ENCODE results near the gene MGMT.

DNA sequence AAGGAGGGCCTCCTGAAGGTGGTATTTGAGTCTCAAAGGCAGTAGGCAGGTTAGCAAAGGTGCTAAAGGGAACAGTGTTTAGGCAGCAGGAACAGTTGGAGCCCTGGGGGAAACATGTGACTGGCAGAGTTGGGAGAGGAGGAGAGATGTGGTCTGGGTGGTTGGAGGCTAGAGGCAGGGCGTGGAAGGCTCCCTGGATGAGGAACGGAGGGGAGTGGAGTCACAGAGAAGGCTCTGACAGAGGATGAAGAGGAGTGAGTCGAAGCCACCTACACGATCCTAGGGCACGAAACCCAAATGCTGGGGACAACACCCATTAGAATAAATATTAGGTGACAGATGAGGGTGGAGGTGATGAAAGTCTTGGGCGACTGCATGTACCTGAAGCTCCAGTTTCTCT is 19.6 kb upstream of the MGMT start:
- no peak for TF ChIP-seq CTCF (IDR thresholded peaks at IDR 0.05; ENCODE audit: low read depth, low read length, missing input control)
- TF ChIP-seq, protein P1, sequence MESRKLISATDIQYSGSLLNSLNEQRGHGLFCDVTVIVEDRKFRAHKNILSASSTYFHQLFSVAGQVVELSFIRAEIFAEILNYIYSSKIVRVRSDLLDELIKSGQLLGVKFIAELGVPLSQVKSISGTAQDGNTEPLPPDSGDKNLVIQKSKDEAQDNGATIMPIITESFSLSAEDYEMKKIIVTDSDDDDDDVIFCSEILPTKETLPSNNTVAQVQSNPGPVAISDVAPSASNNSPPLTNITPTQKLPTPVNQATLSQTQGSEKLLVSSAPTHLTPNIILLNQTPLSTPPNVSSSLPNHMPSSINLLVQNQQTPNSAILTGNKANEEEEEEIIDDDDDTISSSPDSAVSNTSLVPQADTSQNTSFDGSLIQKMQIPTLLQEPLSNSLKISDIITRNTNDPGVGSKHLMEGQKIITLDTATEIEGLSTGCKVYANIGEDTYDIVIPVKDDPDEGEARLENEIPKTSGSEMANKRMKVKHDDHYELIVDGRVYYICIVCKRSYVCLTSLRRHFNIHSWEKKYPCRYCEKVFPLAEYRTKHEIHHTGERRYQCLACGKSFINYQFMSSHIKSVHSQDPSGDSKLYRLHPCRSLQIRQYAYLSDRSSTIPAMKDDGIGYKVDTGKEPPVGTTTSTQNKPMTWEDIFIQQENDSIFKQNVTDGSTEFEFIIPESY (IDR thresholded peaks at IDR 0.05) = no peak
- no peak for TF ChIP-seq RAD21 (IDR thresholded peaks at IDR 0.05)
- TF ChIP-seq FOXA1 (IDR thresholded peaks at IDR 0.05) = no peak
- TF ChIP-seq MAX (IDR thresholded peaks at IDR 0.05) = no peak
- TF ChIP-seq GABPA (IDR thresholded peaks at IDR 0.05 in 1 of 2, conservative IDR thresholded peaks at IDR 0.05 in 1 of 2) = no peak
- no peak for TF ChIP-seq TAF1 (conservative IDR thresholded peaks at IDR 0.05)
- no peak for TF ChIP-seq SP1 (IDR thresholded peaks at IDR 0.05)

Measured in liver (tissue), 3 donors.